ENCODE measurements around the gene CDYL. TPM values are rescaled to one million over a fixed set of nuclear protein-coding genes. Genes with fewer than 3 reads are reported as not detected.

CDYL gene
- total RNA-seq, 1 donor from 2014 or later, result 104 TPM

DNA sequence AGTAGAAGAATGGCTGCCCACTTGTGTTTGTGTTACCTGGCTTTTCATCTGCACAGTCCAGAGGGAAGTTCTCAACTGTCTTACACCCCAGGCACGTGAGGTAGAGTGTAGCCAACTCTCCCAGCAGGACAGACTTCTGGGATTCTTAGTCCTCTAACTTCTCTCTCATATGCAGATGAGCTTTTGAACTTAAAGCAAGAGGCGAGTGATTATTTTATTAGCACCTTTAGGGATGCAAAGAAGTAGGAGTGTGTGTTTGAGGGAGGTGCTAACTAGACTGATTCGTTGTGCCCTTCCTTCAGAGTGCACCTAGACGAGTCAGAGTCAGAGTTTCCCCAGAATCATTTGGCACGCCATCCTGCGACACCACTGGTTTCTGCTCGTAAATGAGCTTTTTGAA is 10.8 kb downstream of the CDYL start:
- H3K36me3 Mint-ChIP-seq, result peaks cover 20% of the 10 kb centered on the region
- H3K4me1 Mint-ChIP-seq, result peaks cover 43% of the 10 kb centered on the region
- TF ChIP-seq, protein P1, sequence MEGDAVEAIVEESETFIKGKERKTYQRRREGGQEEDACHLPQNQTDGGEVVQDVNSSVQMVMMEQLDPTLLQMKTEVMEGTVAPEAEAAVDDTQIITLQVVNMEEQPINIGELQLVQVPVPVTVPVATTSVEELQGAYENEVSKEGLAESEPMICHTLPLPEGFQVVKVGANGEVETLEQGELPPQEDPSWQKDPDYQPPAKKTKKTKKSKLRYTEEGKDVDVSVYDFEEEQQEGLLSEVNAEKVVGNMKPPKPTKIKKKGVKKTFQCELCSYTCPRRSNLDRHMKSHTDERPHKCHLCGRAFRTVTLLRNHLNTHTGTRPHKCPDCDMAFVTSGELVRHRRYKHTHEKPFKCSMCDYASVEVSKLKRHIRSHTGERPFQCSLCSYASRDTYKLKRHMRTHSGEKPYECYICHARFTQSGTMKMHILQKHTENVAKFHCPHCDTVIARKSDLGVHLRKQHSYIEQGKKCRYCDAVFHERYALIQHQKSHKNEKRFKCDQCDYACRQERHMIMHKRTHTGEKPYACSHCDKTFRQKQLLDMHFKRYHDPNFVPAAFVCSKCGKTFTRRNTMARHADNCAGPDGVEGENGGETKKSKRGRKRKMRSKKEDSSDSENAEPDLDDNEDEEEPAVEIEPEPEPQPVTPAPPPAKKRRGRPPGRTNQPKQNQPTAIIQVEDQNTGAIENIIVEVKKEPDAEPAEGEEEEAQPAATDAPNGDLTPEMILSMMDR (IDR thresholded peaks at IDR 0.05; ENCODE audit: unreplicated experiment), result no peak
- no peak overlapping the region for H3K4me3 Mint-ChIP-seq
- no peak for DNase-seq (ENCODE audit: low spot score in 2 of 2, unreplicated experiment in 2 of 2)
- no peaks in the 10 kb centered on the region for H3K27me3 Mint-ChIP-seq (ENCODE audit: low read depth)
- peaks cover 15% of the 10 kb centered on the region for H3K9me3 Mint-ChIP-seq
- no peak overlapping the region for H3K27ac Mint-ChIP-seq

DNA sequence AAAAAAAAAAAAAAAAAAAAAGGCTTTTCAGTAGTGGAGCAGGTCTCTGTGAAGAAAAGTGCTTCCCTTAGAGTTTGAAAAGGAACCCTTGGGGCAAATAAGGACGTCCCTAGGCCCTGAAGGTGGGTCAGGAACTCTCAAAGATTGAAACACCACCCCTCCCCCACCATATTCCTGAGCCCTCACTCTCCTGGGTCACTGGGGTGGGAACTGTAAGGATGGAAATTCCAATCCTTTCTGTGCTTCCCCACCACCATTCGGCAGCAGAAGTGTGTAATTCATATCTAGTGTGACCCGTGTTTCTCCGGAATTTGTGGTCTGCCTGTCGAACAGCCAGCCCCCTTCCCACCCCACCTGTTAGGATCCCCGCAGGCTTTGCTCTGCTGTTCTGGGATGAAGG is 12.3 kb downstream of the CDYL start:
- DNase-seq (ENCODE audit: low spot score in 2 of 2, unreplicated experiment in 2 of 2), result no peak
- H3K27me3 Mint-ChIP-seq (ENCODE audit: low read depth), result no peaks in the 10 kb centered on the region
- peaks cover 34% of the 10 kb centered on the region for H3K4me1 Mint-ChIP-seq

DNA sequence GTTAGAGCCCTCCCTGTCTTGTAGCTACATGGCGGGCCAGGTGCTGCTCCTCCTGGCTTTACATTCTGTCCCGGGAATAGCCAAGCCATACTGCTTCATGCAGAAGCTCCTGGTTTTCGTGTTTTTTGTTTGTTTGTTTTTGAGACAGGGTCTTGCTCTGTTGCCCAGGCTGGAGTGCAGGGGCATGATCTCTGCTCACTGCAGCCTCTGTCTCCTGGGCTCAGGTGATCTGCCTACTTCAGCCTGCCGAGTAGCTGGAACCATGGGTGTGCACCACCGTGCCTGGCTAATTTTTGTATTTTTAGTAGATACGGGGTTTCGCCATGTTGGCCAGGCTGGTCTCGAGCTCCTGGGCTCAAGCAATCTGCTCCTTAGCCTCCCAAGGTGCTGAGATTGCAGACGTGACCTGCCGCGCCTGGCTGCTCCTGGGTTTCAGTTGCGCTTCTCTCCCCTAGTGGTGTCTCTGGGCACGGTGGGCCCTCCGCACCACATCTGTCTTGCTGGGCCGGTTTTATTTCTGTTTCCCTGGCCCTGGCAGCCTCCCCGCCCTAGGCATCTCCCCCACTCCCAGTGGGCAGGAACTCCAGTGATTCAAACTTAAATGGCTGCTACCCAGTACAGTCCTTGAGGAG is 12.9 kb downstream of the CDYL start:
- Mint-ChIP-seq H3K4me3 (no peak overlapping the region), H3K4me1 (peaks cover 34% of the 10 kb centered on the region), H3K36me3 (peaks cover 15% of the 10 kb centered on the region), H3K27me3 (ENCODE audit: low read depth) (no peaks in the 10 kb centered on the region), H3K27ac (peak overlapping the region; percentile 23), H3K9me3 (peaks cover 9% of the 10 kb centered on the region)
- DNase-seq (ENCODE audit: low spot score in 2 of 2, unreplicated experiment in 2 of 2), result no peak
- TF ChIP-seq, protein P1 (IDR thresholded peaks at IDR 0.05; ENCODE audit: unreplicated experiment), result no peak

More for the DNA sequence above, 12.3 kb downstream of the CDYL start:
- H3K4me3 Mint-ChIP-seq, result no peak overlapping the region
- H3K9me3 Mint-ChIP-seq, result peaks cover 15% of the 10 kb centered on the region
- TF ChIP-seq, protein P1 (IDR thresholded peaks at IDR 0.05; ENCODE audit: unreplicated experiment), result no peak
- H3K36me3 Mint-ChIP-seq, result peaks cover 20% of the 10 kb centered on the region
- H3K27ac Mint-ChIP-seq, result peak overlapping the region; percentile 23

DNA sequence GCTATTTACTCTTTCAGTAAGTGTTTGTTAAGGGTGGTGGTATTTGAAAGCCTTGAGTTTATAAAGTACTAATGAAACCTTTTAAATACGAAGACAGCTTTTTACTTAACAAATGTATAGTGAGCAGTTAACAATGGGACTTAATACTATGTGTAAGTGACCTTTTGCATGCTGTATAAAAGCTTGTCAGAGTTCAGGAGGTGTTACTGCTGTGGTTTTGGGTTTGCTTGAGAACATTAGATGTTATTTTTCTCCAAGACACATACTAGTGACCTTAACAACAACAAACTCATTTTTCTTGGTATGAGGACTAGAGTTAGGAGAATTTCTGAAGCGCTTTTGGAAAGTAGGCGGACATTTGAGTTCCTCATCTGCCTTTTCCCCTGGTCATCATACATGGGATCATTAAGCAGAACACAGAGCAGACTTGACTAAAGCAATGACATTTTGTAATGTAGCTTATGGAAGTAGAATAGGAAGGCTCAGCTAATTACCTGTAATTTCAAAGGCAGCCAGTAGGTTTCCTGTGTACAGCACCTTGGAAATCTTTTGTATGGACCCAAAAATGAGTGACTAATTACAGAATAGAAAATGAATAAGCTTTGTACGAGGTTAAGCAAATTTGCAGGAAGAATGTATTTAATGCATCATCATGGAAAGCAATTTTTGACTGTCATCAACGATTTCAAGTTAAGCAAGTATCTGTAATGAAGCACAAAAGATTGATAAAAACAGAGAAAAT is 14.1 kb downstream of the CDYL start:
- TF ChIP-seq, protein P1 (IDR thresholded peaks at IDR 0.05; ENCODE audit: unreplicated experiment), result peak; percentile 54
- no peak overlapping the region for H3K4me3 Mint-ChIP-seq
- H3K27ac Mint-ChIP-seq, result peak overlapping the region; percentile 2
- H3K9me3 Mint-ChIP-seq, result no peaks in the 10 kb centered on the region
- DNase-seq (ENCODE audit: low spot score in 2 of 2, unreplicated experiment in 2 of 2), result no peak
- no peaks in the 10 kb centered on the region for H3K27me3 Mint-ChIP-seq (ENCODE audit: low read depth)
- peaks cover 34% of the 10 kb centered on the region for H3K4me1 Mint-ChIP-seq
- H3K36me3 Mint-ChIP-seq, result peaks cover 8% of the 10 kb centered on the region

DNA sequence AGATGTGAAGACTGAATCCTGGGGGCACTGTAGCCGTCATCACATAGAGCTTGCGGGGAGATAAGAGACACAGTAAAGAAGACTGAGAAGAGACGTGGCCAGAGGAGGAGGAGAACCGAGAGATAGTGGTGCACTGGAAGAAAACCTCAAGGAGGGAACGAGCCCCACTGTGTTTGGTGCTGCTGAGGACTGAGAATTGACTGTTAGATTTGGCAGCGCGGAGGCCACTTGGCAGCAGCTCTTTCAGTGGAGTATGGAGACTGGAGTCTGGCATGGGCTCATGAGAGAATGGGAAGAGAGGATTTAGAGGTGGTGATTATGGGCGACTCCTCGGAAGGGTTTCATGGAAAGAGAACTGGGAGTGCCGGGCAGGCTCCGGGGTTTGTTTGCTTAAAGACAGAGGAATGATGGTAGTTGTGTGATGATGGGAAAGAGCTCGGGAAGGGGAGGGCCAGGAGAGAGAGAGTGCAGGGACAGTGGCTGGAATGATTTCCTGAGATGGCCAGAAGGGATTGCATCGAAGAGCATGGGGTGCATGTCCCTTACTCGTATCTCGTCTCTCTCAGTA is 18.0 kb downstream of the CDYL start:
- H3K27ac Mint-ChIP-seq, result no peak overlapping the region
- TF ChIP-seq, protein P1 (IDR thresholded peaks at IDR 0.05; ENCODE audit: unreplicated experiment), result no peak
- H3K27me3 Mint-ChIP-seq (ENCODE audit: low read depth), result no peaks in the 10 kb centered on the region
- H3K36me3 Mint-ChIP-seq, result peaks cover 16% of the 10 kb centered on the region
- H3K4me3 Mint-ChIP-seq, result no peak overlapping the region
- DNase-seq (ENCODE audit: low spot score in 2 of 2, unreplicated experiment in 2 of 2), result no peak
- H3K4me1 Mint-ChIP-seq, result peaks cover 20% of the 10 kb centered on the region
- H3K9me3 Mint-ChIP-seq, result peaks cover 8% of the 10 kb centered on the region
